NT2/D1 (cell line): ENCODE measurements around the gene MICALL2.

Experiments
- DNase-seq: peaks from one replicate; pipeline ENCODE4 v3.0.0-alpha.2; 2011; ENCODE audit warnings: low read depth, low spot score
- H3K27me3 ChIP-seq: 2 replicates; pipeline ENCODE4 v1.6.0; 2011; ENCODE audit warnings: mild to moderate bottlenecking; ENCODE audit not compliant: insufficient read length, insufficient read depth
- H3K36me3 ChIP-seq: 2 replicates; pipeline ENCODE4 v1.6.1; 2011; ENCODE audit warnings: mild to moderate bottlenecking, low read length, mixed read lengths; ENCODE audit not compliant: insufficient read depth, insufficient read length
- H3K4me1 ChIP-seq: 2 replicates; pipeline ENCODE4 v1.5.1; 2011; ENCODE audit not compliant: insufficient read depth, insufficient read length
- H3K4me3 ChIP-seq: 2 replicates; pipeline ENCODE4 v1.5.1; 2011; ENCODE audit warnings: low read depth; ENCODE audit not compliant: insufficient read length
- H3K9ac ChIP-seq: 2 replicates; pipeline ENCODE4 v1.6.0; 2011; ENCODE audit warnings: low read depth; ENCODE audit not compliant: insufficient read length
- H3K9me3 ChIP-seq: 2 replicates; pipeline ENCODE4 v1.5.1; 2011; ENCODE audit warnings: mild to moderate bottlenecking, low read length; ENCODE audit not compliant: insufficient read depth
- SUZ12 ChIP-seq: IDR thresholded peaks from 2 replicates; pipeline ENCODE4 v1.6.1; 2011; ENCODE audit not compliant: insufficient read length, insufficient read depth; ENCODE audit errors: extremely low read depth
- YY1 ChIP-seq: IDR thresholded peaks from 2 replicates; pipeline ENCODE4 v1.6.1; 2011; ENCODE audit not compliant: insufficient read length, insufficient read depth
- ZNF274 ChIP-seq: IDR thresholded peaks from 2 replicates; pipeline ENCODE4 v1.6.1; 2011; ENCODE audit warnings: mild to moderate bottlenecking, low read depth, low read length

MICALL2 gene

DNA sequence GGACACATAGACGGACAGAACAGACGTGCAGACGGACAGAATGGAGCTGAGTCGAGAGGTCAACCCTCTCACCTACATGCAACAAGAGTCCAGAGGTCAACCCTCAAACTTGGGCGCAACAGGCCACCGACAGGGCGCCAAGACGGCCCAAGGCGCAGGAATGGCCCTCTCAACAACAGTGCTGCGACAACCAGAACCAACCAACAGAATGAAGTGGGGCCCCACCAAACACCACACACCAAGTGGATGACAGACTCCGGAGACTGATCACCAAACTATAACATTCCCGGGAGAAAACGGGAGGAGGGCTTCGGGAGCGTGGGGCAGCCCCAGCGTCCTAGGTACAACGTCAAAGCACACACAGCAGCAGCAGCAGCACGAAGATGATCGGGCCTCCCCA, 31.6 kb upstream of the MICALL2 start:
- Histone ChIP-seq H3K27me3 (no peaks in the 10 kb centered on the region), H3K9ac (no peak overlapping the region), H3K4me3 (no peak overlapping the region), H3K4me1 (no peaks in the 10 kb centered on the region), H3K36me3 (peaks cover 96% of the 10 kb centered on the region), H3K9me3 (no peaks in the 10 kb centered on the region)
- no peak for DNase-seq
- TF ChIP-seq SUZ12: no peak
- TF ChIP-seq ZNF274: no peak
- TF ChIP-seq YY1: no peak

DNA sequence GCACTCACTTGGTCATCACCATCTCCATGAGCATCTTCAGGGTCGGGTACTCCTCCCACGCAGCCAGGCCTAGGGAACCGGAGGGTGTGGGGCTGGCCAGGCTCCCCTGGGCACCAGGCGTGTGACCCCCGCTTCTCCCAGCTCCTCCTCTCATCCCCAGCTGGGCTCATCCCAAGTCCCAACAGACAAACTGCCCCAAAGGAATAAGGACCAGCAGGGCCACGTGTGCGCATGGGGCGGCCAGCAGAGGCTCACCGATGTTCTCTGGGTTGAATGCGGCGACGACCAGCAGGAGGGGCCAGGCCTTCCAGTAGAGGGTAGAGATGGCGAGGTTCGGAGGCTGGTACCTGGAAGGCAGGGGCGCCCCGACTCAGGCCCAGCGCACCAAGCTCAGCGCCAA, 30.1 kb upstream of the MICALL2 start:
- no peak for DNase-seq
- Histone ChIP-seq H3K9ac (no peak overlapping the region), H3K4me1 (no peaks in the 10 kb centered on the region), H3K9me3 (no peaks in the 10 kb centered on the region), H3K27me3 (no peaks in the 10 kb centered on the region), H3K4me3 (no peak overlapping the region), H3K36me3 (peaks cover 94% of the 10 kb centered on the region)
- TF ChIP-seq SUZ12 (no peak), YY1 (no peak), ZNF274 (no peak)

DNA sequence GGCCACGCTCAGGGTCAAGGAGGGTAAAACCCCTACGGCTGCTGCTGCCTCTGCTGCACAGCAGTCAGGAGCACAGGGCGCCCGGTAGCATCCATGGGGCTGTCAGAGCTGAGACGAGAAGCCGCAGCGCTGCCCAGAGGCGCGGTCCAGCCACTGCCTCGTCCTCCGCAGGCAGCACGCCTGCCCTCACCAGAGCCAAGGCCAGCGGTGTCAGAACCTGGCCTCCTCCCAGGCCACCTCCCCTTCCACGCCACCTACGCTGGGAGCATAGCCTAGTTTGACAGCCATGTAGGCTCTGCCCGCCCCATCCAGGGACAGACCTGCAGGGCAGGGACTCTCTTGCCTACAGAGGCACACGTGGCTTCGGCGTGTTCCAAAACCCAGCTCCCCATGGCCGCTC, 28.7 kb upstream of the MICALL2 start:
- peaks cover 94% of the 10 kb centered on the region for H3K36me3 ChIP-seq
- no peak overlapping the region for H3K4me3 ChIP-seq
- no peaks in the 10 kb centered on the region for H3K4me1 ChIP-seq
- H3K9ac ChIP-seq: no peak overlapping the region
- no peaks in the 10 kb centered on the region for H3K9me3 ChIP-seq
- TF ChIP-seq SUZ12 (no peak), YY1 (no peak), ZNF274 (no peak)
- H3K27me3 ChIP-seq: no peaks in the 10 kb centered on the region
- no peak for DNase-seq

DNA sequence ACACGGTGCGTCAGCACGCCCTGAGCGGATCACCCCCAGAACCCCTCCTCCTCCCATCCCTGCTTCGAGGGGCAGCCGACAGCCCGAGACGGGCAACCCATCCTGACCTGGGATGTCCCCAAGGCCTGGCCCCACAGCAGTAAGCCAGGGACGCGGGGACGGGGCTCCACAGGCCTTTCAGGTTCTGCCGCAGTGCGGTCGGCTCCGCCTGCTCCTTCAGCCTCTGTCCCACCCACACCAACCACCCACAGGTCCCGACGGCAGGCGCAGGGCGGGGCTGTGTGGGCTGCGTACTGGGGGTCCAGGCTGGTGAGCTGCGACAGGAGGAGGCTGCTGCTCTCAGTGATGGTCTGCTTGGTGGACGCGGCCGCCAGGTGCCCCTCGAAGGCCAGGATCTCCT, 28.2 kb upstream of the MICALL2 start:
- no peak overlapping the region for H3K9ac ChIP-seq
- no peaks in the 10 kb centered on the region for H3K27me3 ChIP-seq
- H3K4me3 ChIP-seq: no peak overlapping the region
- H3K9me3 ChIP-seq: no peaks in the 10 kb centered on the region
- TF ChIP-seq SUZ12 (no peak), ZNF274 (no peak), YY1 (no peak)
- DNase-seq: no peak
- H3K36me3 ChIP-seq: peaks cover 95% of the 10 kb centered on the region
- H3K4me1 ChIP-seq: no peaks in the 10 kb centered on the region

DNA sequence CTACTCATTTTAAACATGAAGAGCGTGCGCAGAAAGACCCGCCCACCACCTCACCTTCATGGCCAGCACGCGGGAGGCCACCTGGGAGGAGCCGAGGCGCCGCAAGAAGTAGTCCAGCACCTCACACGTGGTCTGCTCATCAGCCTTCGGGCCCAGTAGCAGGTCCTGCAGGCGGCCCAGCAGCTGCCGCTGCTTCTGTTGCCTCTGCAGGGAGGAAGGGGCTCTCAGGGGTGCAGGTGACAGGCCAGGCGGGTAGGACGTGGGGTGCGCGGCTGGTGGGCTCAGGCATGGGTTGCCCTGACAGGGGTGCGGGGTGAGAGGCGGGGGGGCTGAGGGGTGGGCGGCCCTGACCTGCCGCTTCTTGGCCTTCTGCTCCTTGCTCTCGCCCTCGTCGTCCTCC, 27.3 kb upstream of the MICALL2 start:
- H3K36me3 ChIP-seq: peaks cover 95% of the 10 kb centered on the region
- H3K9me3 ChIP-seq: no peaks in the 10 kb centered on the region
- DNase-seq: no peak
- no peak overlapping the region for H3K4me3 ChIP-seq
- H3K4me1 ChIP-seq: no peaks in the 10 kb centered on the region
- no peaks in the 10 kb centered on the region for H3K27me3 ChIP-seq
- H3K9ac ChIP-seq: no peak overlapping the region
- TF ChIP-seq SUZ12 (no peak), ZNF274 (no peak), YY1 (no peak)

DNA sequence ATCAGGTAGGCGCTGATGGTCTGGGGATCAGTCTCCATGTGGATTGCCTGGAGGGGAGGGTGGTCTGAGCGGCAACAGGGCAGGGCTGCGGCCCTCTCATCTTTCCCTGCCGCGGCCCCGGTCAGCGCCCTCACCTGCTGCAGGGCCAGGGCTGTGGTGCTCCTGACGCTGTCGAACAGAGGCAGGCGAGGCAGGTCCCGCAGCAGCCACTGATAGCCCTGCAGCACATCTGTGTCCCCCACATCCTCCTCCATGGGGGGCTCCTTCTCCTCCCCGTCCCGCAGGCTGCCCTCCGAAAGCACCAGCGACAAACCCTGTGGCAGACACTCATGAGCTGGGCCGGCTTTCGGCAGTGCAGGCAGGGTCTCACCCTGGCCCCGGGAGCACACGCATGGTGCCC, 25.9 kb upstream of the MICALL2 start:
- Histone ChIP-seq H3K4me1 (peaks cover 3% of the 10 kb centered on the region), H3K27me3 (no peaks in the 10 kb centered on the region), H3K9me3 (no peaks in the 10 kb centered on the region), H3K4me3 (no peak overlapping the region), H3K9ac (no peak overlapping the region), H3K36me3 (peaks cover 95% of the 10 kb centered on the region)
- TF ChIP-seq ZNF274 (no peak), SUZ12 (no peak), YY1 (no peak)
- no peak for DNase-seq

DNA sequence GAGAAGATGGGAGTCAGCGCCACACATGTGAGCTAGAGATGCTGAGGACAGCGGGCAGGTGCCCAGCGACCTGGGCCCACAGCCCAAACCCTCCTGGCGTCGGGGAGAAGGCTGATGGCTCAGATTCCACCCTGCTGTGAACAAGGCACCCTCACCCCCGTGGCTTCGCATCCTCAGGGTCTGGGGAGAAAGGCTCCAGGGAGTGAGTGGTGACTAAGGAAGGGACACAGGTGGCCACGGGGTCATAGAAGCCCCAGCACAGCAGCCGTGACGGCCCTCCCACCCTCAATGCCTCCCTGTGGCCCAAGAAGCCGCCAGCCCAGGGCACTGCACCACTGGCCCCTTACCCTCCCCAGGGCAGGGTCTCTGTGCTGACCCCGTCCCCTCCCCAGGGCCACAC, 25.3 kb upstream of the MICALL2 start:
- Histone ChIP-seq H3K27me3 (no peaks in the 10 kb centered on the region), H3K36me3 (peaks cover 95% of the 10 kb centered on the region), H3K9ac (no peak overlapping the region), H3K9me3 (no peaks in the 10 kb centered on the region), H3K4me1 (peaks cover 3% of the 10 kb centered on the region), H3K4me3 (no peak overlapping the region)
- TF ChIP-seq SUZ12: no peak
- TF ChIP-seq YY1: no peak
- no peak for TF ChIP-seq ZNF274
- DNase-seq: no peak
